Muscle of leg (tissue), 11 donors: ENCODE measurements around the gene TANGO6. TPM values are rescaled to one million over a fixed set of nuclear protein-coding genes. Genes with fewer than 3 reads are reported as not detected.

Experiments used
- DNase-seq: peaks from one replicate; pipeline ENCODE4 v3.0.0; 2013
- H3K27ac ChIP-seq: one replicate; pipeline ENCODE4 v1.5.1; 2013; ENCODE audit warnings: mild to moderate bottlenecking, low read length, control low read depth
- H3K27me3 ChIP-seq: one replicate; pipeline ENCODE4 v1.6.1; 2013; ENCODE audit warnings: low read length; ENCODE audit not compliant: control insufficient read depth, insufficient read depth
- H3K36me3 ChIP-seq: one replicate; pipeline ENCODE4 v1.6.1; 2013; ENCODE audit warnings: low read length; ENCODE audit not compliant: control insufficient read depth, insufficient read depth
- H3K4me1 ChIP-seq: one replicate; pipeline ENCODE4 v1.6.1; 2013; ENCODE audit warnings: low read length; ENCODE audit not compliant: control insufficient read depth, insufficient read depth
- H3K4me3 ChIP-seq: one replicate; pipeline ENCODE4 v1.5.1; 2013; ENCODE audit warnings: low read length, control low read depth
- H3K9me3 ChIP-seq: replicated peaks from 2 replicates; pipeline ENCODE4 v1.6.1; 2013; ENCODE audit warnings: low read depth, low read length; ENCODE audit not compliant: control insufficient read depth
- WGBS: methylation state at CpG from one replicate; pipeline ENCODE4 v1.1.5; 2013; ENCODE audit warnings: missing lambda C conversion rate; ENCODE audit not compliant: insufficient coverage; 5-methylcytosine and 5-hydroxymethylcytosine counted together
- polyA plus RNA-seq, 8 donors: library from polyadenylated mRNA; unstranded; fragments of 120-200 nt; gene quantifications; one replicate each; pipeline versions ENCODE4 v1.2.1 to v1.2.3, GENCODE V29; 2013; ENCODE audit warnings: inconsistent platforms in 1 of 8, low replicate concordance in 1 of 8; ENCODE audit not compliant: insufficient read length in 8 of 8, insufficient read depth in 1 of 8
- total RNA-seq: library from RNA; stranded (reverse); fragments of 120-200 nt; gene quantifications from one replicate; pipeline ENCODE4 v1.2.4, GENCODE V29; 2013

TANGO6 gene
- total and polyA plus RNA-seq, 9 donors: 4.3 to 9.7 (median 5.4) TPM

GRCh38 chr16:68887107-68887506 is 43.8 kb downstream of the TANGO6 start:
- no peaks in the 10 kb centered on the region for H3K9me3 ChIP-seq
- H3K4me1 ChIP-seq: no peaks in the 10 kb centered on the region
- H3K36me3 ChIP-seq: no peaks in the 10 kb centered on the region
- no peak overlapping the region for H3K27ac ChIP-seq
- H3K27me3 ChIP-seq: no peaks in the 10 kb centered on the region
- H3K4me3 ChIP-seq: no peak overlapping the region
- DNase-seq: no peak
- WGBS: no CpG with 5 or more reads among the region's 1 CpG

- no peak for DNase-seq
- no peaks in the 10 kb centered on the region for H3K36me3 ChIP-seq
- H3K27ac ChIP-seq: no peak overlapping the region
- no peaks in the 10 kb centered on the region for H3K27me3 ChIP-seq
- no peaks in the 10 kb centered on the region for H3K4me1 ChIP-seq
- no peak overlapping the region for H3K4me3 ChIP-seq
- H3K9me3 ChIP-seq: no peaks in the 10 kb centered on the region
- WGBS: 63% methylated on average over 1 of the region's 3 CpGs
Measured at GRCh38 chr16:68889508-68890150, 46.3 kb downstream of the TANGO6 start.

GRCh38 chr16:68892214-68892613 is 48.9 kb downstream of the TANGO6 start:
- Histone ChIP-seq H3K27ac (no peak overlapping the region), H3K27me3 (no peaks in the 10 kb centered on the region), H3K36me3 (no peaks in the 10 kb centered on the region), H3K9me3 (no peaks in the 10 kb centered on the region), H3K4me1 (no peaks in the 10 kb centered on the region), H3K4me3 (no peak overlapping the region)
- DNase-seq: no peak
- 94% methylated on average over 3 of the region's 8 CpGs for WGBS

GRCh38 chr16:68892898-68893297 is 49.6 kb downstream of the TANGO6 start:
- Histone ChIP-seq H3K4me1 (no peaks in the 10 kb centered on the region), H3K36me3 (no peaks in the 10 kb centered on the region), H3K27ac (no peak overlapping the region), H3K27me3 (no peaks in the 10 kb centered on the region), H3K4me3 (no peak overlapping the region), H3K9me3 (no peaks in the 10 kb centered on the region)
- 100% methylated on average over 1 of the region's 2 CpGs for WGBS
- no peak for DNase-seq

- H3K9me3 ChIP-seq: no peaks in the 10 kb centered on the region
- no peaks in the 10 kb centered on the region for H3K27me3 ChIP-seq
- DNase-seq: peak; percentile 69
- H3K27ac ChIP-seq: no peak overlapping the region
- H3K4me3 ChIP-seq: no peak overlapping the region
- 79% methylated on average over 6 of the region's 11 CpGs for WGBS
- no peaks in the 10 kb centered on the region for H3K36me3 ChIP-seq
- no peaks in the 10 kb centered on the region for H3K4me1 ChIP-seq
Measured at GRCh38 chr16:68893710-68894705, 50.7 kb downstream of the TANGO6 start.

GRCh38 chr16:68894714-68895113 is 51.4 kb downstream of the TANGO6 start:
- H3K4me3 ChIP-seq: no peak overlapping the region
- no peaks in the 10 kb centered on the region for H3K36me3 ChIP-seq
- H3K9me3 ChIP-seq: no peaks in the 10 kb centered on the region
- no peaks in the 10 kb centered on the region for H3K4me1 ChIP-seq
- H3K27ac ChIP-seq: no peak overlapping the region
- no peak for DNase-seq
- H3K27me3 ChIP-seq: no peaks in the 10 kb centered on the region
- no CpG with 5 or more reads among the region's 5 CpGs for WGBS

- Histone ChIP-seq H3K4me3 (no peak overlapping the region), H3K27me3 (no peaks in the 10 kb centered on the region), H3K4me1 (no peaks in the 10 kb centered on the region), H3K36me3 (no peaks in the 10 kb centered on the region), H3K9me3 (no peaks in the 10 kb centered on the region), H3K27ac (no peak overlapping the region)
- 83% methylated on average over 1 of the region's 4 CpGs for WGBS
- DNase-seq: no peak
Measured at GRCh38 chr16:68898026-68898425, 54.7 kb downstream of the TANGO6 start.

- no peaks in the 10 kb centered on the region for H3K9me3 ChIP-seq
- DNase-seq: no peak
- no peak overlapping the region for H3K27ac ChIP-seq
- WGBS: 100% methylated on average over 1 of the region's 4 CpGs
- H3K36me3 ChIP-seq: no peaks in the 10 kb centered on the region
- H3K27me3 ChIP-seq: no peaks in the 10 kb centered on the region
- no peak overlapping the region for H3K4me3 ChIP-seq
- no peaks in the 10 kb centered on the region for H3K4me1 ChIP-seq
Measured at GRCh38 chr16:68900009-68900408, 56.7 kb downstream of the TANGO6 start.

- no peak overlapping the region for H3K27ac ChIP-seq
- H3K27me3 ChIP-seq: no peaks in the 10 kb centered on the region
- no peak overlapping the region for H3K4me3 ChIP-seq
- H3K36me3 ChIP-seq: no peaks in the 10 kb centered on the region
- WGBS: 26% methylated on average over 3 of the region's 5 CpGs
- no peaks in the 10 kb centered on the region for H3K4me1 ChIP-seq
- peak; percentile 69 for DNase-seq
- no peaks in the 10 kb centered on the region for H3K9me3 ChIP-seq
Measured at GRCh38 chr16:68902003-68902968, 59.0 kb downstream of the TANGO6 start.
